GM12891 (cell line): ENCODE data around the gene TAF13.

Source experiments
- POLR2A ChIP-seq: IDR thresholded peaks from 2 replicates; pipeline ENCODE4 v1.6.1; 2011; ENCODE audit warnings: low read depth, low read length, control low read depth
- POLR2AphosphoS5 ChIP-seq: IDR thresholded peaks from 2 replicates; pipeline ENCODE4 v1.6.1; 2011; ENCODE audit warnings: low read depth, low read length, control low read depth

DNA sequence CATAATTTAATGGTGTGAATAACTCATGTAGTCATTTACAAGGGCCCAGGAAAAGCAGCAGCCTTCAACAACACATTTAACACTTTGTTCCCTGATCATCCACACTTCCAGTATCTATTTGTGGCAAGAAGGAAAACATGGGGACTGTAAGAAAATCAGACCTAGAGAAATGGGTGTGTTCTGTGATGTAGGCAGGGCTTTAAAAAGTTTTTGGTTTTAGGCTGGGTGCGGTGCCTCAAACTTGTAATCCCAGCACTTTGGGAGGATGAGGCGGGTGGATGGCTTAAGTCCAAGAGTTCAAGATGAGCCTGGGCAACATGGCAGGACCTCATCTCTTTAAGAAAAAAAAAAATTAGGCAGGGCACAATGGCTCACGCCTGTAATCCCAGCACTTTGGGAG lies 19.7 kb downstream of the TAF13 start:
- TF ChIP-seq POLR2A (no peak), POLR2AphosphoS5 (no peak)
